GM12872 (cell line): ENCODE measurements around the gene TIMMDC1.

Source experiments
- CTCF ChIP-seq: IDR thresholded peaks from 3 replicates; pipeline ENCODE4 v1.5.1; 2011; ENCODE audit warnings: low read depth, mild to moderate bottlenecking, low read length, moderate library complexity; ENCODE audit not compliant: insufficient read depth

TIMMDC1 gene

GRCh38 chr3:119498186-119499011 lies at the start of gene TIMMDC1:
Gene TIMMDC1 (plus strand): TSS chr3:119498547. CDS start chr3:119498734, 187 bp downstream.
- no peak for TF ChIP-seq CTCF

- no peak for TF ChIP-seq CTCF
Observed at GRCh38 chr3:119453822-119454221, 44.5 kb upstream of the TIMMDC1 start.

- TF ChIP-seq CTCF: no peak
Observed at GRCh38 chr3:119456469-119456868, 41.9 kb upstream of the TIMMDC1 start.

- no peak for TF ChIP-seq CTCF
Observed at GRCh38 chr3:119457246-119457645, 41.1 kb upstream of the TIMMDC1 start.

GRCh38 chr3:119463171-119464169 lies 34.9 kb upstream of the TIMMDC1 start, which contains the start of gene TMEM39A:
Gene TMEM39A (minus strand): TSS chr3:119463615. CDS start chr3:119462074, 1,541 bp downstream.
- TF ChIP-seq CTCF: no peak

GRCh38 chr3:119468041-119468440 lies 30.3 kb upstream of the TIMMDC1 start:
- TF ChIP-seq CTCF: no peak
